Activated naive CD4-positive, alpha-beta T cell treated with anti-CD3 and anti-CD28 coated beads, Interleukin-2, amount 50 U/mL, for 16 hours (primary cell): ENCODE results near the gene FAM13C.

Experiments
- DNase-seq: peaks from one replicate; pipeline ENCODE4 v3.0.0-alpha.2; 2020

The FAM13C gene

DNA sequence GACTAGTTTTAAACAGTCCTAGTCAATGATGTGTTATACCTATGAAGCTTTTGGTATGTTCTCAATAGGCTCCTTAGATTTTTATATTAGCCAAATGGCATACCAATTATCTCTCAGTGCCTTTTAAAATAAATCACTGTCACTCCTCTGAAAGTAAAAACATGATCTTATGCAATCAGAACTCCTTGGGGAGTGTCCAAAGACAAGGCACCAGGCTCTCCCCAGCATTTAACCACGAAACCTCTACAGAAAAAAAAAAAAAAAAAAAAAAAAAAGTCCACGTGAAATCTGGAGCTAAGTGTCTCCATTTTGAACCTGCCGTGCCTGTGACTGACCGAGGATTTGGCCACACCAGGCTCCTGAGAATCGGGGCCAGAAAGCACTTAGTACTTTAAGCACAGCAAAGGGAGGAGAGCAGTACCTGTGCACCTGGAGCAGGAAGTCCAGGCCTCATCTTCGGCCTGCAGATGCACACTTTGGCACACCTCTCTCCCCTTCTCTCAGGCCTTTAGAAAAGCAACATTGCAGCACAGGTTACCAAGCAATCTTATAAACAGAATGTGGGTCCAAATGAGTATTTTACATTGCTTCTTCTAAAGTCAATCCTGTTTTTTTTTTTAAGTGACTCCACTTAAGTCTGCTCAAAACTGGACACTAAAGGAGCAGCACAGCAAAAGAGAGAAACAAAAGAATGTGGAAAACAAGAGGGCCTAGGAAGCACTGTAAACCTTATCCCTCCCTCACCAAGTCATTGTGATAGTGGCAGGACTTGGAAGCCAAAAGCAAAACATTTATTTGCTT lies 1.5 kb downstream of the FAM13C start:
- DNase-seq, result no peak

DNA sequence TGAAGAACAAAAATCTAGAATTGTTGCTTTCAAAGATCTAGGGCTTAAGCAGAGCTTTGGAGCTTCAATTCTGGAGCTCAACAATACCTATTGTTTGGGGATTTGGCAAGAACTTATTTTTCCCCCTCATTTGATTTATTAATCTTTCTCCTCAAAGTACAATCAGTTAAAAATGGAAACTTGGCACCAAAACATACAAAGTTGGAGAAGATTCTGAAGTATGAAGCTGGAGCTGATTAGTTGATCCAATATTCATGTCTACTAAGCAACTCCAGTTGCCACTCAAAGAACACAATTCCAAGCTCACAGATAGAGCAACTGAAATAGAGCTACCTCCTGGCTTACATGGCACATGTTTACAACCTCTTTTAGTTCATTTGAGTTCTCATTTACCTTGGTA lies 3.8 kb downstream of the FAM13C start:
- no peak for DNase-seq

DNA sequence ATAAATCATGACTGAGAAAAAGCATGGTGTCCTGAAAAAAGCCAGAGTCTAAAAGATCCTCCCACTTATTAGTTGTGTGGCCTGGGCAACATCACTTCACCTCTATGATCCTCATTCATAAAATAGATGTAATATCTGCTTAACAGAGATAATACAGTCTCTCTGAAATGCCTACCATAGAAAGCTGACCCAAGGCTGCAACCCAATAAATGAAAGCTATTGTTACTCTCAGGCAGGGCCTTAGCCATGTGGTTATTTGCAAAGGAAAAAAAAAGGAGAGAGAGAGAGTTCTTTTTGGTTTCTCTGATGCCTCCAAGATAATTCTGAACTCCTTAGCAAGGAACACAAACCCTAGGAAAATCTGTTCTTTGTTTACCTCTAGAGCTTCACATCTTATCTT lies 7.9 kb downstream of the FAM13C start:
- DNase-seq, result no peak

DNA sequence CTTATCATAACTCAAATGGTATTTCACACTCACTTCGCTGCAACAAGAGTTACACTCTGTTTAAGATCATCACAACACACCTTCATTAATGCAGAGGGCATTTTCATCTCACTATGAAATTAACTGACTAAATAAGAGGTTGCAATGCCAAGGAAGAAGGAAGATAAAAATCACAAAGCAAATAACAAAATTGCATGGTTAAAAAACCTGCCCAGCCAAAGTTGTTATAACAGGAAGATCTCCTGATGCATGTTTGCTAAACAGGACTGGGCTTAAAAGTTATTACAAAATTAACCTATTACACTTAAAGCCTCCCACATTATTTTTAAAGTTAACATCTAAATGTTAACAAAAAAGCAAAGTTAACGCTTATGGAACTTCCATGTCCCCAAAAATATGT lies 11.8 kb downstream of the FAM13C start:
- DNase-seq, result no peak

DNA sequence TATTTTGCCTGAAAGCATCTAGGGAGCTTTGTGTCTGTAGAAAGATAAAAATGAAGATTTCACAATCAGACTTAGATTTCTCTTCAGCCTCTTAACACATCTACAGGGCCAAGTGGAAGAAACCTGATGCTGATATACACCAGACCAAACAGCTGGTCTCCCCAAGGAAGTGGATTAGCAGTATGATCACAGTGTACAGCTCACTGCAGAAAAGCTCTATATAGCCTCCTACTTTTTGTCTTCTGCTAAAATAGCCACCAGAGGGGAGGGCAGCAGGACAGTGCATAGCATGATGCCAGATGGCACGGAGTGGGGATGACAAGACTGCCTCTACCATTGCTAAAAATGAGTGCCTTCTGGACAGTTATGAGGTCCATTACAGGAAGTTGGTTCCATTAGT lies 16.0 kb downstream of the FAM13C start:
- DNase-seq, result no peak

DNA sequence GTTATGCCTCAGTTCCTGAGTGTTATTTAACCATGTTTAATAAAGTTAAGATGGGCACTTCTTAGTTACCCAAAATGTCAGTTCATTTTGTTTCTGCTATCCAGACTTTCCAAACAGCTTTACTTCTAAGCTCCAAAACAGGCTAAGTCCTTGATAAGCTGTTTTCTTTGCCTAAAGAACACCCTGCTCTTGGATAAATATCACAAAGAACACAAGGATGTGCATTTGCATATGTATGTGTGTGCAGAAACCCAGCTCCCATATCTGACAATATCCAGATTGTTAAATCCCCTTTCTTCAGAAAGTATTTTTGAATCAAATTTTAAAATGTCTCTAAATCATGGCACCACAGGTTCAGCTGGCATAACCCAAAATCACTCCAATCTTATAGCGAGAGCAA lies 19.6 kb downstream of the FAM13C start:
- DNase-seq, result no peak

DNA sequence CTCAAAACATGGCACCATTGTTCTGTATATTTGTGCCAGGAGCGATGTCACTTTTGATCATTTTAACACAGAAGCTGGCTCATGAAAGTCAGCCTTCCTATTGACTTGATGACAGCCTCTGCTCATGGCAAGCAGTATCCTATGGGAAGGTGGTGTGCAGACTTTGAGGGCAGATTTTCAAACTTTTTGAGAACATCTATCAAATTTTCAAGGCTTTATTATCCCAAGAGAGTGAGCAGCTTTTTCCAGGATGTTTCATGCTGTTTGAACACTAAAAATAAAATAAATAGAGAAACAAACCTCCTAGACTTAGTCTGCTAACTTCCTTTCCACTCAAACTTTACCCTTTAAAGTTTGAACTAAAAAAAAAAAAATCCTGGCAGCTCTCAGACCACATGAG lies 20.3 kb downstream of the FAM13C start:
- no peak for DNase-seq

DNA sequence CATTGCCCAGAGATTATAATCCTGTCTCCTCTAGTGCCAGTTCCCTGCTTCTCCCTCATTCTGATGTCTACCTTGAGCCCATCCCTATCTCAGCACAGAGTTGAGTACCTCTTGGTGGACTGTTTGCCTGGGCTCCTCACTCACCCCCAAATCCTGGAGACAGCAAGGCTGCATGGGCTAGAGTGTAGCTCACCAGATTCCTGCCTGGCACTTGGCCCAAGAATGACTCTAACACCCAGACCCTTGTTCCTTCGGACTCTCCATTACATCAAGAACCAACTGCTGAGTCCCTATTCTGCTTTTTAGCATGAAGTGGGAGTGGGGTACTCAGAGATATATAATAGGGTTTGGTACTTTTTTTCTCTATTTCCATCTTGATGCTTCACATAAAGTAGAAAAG lies 22.1 kb downstream of the FAM13C start:
- DNase-seq, result no peak

DNA sequence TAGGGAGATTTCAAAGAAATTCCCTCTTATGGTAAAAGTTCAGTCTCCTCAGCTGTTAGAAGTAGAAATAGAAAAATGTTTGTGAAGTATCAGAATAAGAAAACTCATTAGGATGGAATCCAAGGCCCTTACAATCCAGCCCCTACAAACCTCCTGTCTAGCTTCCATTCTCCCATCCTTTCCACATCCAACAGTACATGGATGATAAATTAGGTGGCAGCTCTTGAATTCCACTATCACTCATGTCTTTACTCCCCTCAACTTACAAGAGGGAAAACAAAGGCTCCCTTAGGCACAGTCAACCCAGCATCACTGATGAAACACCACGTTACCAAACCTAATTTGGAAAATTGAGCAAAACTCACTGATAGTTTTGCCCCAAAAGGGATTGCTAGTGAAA lies 23.0 kb downstream of the FAM13C start:
- no peak for DNase-seq

DNA sequence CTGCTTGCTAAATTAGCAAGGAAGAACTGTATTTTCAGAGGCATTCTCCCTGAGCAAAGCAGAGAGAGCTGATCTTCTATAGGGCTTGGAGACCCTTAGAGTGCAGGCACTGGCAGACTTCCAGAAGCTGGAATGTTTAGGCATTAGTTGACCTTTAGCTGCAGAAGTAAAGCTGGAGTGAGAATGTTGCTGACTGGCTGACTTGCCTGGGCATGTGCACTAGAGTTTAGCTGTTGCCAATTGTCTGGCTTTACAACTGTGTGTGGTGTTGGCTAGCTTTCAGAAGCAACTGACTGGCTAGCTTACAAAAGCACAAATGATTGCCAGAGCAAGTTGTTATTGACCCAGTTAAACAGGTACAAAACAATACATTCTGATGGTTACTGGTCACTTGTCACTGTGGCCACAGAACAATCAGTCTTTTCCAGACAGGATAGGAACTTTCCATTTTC lies 25.1 kb downstream of the FAM13C start:
- no peak for DNase-seq

DNA sequence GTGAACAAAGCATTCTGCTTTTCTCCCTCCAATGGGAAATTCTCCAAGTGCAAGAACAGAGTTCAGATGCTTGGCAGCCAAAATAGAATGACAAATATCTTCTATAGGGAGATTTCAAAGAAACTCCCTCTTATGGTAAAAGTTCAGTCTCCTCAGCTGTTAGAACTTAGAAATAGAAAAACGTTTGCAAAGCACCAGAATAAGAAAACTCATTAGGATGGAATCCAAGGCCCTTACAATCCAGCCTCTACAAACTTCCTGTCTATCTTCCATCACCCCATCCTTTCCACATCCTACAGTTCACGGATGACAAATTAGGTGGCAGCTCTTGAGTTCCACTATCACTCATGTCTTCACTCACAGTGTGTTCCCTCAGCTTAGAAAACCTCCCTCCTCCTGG lies 25.7 kb downstream of the FAM13C start:
- DNase-seq, result no peak

DNA sequence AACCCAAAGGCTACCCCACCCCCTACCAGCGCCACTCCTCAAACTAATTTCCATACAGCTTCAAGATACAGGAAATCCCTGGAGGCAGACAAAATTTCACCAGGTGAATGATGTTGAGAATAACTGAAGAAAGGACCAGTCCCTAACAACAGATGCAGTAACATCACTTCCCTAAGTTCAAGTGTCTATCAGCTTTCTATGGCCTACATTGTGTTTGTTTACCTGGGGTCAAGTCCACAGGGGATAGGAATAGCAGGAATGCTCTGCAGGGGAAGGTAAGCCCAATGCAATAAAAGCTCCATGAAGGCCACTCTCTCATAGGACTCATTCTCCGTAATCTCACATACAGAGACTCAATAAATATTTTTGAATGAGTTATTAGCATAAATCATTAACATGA lies 26.9 kb downstream of the FAM13C start:
- DNase-seq, result no peak

DNA sequence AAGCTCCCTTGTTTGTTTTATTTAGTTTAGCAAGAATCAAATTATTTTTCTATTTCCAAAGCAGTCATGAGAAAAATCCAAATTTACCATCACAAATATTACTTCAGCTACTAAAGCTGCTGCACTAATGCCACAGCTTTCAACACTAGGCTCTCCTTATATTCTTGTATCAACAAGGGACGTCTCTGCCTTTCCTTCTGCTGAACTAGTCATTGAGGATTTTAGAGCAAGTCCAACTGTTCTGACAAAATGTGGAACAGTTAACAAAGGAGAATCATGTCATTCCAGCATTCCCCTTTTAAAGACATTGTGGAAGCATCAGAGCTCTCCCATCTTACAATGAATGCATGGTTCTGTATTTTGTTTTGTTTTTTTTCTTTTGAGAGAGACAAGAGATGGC lies 28.6 kb downstream of the FAM13C start:
- no peak for DNase-seq

DNA sequence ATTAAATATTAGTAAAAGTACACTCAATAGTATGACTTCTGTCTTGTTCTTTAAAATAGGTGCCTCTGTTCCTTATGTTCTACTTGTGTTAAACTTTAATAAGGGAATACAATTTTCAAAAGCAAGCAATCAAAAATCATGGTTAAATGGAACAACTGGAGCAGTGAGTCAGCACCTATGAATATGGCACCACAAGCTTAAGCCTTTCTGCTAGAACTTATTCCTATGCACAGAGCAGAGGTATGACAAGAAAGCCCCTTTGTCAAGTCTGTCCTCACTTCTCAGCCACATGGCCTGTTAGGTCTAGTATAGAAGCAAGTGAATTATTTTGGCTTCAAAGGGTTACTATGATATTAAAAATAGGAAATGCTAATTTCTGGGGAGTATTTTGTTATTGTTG lies 29.8 kb downstream of the FAM13C start:
- DNase-seq, result no peak

DNA sequence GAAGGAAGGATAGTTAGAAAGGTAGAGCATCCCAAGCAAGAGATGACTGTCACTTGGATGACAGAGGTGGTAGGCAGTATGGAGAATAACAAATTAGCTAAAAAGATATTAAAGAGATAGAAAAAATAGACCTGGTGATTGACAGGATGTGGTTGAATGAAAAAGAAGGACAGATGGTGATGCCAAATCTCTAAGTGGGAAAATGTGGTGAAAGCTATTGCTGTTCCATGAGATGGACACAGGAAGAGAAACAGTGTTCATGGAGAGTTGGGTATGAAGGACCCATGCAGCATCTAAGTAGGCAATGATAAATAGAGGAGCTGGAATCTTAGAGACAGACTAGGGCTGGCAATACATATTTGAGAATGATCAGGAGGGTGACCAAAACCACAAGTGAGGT lies 30.7 kb downstream of the FAM13C start:
- no peak for DNase-seq

DNA sequence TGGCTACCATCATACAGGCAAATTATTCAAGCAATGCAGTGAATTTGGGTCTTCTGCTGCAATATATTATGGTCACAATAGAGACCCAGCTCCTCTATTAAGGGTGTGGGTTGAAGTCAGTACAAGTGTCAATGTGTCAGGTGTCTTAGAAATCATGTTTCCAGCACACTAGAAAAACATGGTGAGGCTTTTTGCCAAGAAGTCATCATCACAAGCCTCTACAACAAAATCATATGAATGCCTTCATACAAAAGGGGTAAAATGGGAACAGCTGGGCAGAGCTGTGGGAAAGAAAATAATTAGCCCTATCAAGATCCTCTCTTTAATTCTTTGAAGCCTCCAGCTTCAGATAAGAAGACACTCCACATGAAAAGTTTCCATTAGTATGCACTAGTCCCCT lies 37.2 kb downstream of the FAM13C start:
- DNase-seq, result no peak

DNA sequence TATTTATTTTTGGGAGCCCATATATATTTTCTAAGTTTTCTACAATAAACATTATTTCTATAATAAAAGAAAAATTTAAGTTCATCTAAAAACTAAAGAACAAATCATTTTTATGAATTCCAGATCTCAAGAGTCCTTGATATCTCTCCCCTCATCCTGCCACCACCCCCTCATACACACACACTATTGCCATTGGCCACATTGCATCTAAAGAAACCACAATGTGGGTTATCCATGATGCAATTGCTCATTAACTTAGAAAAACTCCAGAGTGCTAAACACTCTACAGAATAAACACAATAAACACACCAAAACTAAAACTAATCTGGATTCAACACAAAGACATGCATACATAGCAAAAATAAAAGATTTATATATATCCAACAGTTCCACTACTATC lies 37.8 kb downstream of the FAM13C start:
- no peak for DNase-seq

DNA sequence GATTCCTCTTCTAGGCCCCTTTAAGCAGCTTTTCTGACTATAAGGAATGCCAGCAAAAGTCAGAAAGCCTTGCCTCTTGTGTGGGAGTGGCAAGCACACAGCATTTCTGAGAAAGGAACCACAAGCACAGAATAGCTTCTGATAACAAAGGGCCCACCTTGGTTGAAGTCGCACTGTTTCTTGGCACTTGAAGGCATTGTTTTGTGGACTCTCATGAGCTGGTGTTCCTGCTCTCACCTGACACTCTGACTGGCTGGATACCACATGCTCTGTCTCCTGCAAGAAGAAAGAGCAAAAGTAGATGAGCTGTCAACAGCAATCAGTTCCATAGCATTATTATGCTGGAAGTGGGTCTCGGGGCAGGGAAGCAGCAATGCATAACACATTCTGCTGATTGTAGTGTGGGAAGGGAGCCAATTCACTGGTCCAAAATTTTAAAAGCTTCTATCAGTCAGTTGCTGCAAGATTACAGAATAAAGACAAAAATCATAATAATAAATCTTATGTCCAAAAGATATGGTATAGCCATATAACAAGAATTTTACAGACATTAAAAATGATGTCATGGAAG lies 38.4 kb downstream of the FAM13C start:
- no peak for DNase-seq

DNA sequence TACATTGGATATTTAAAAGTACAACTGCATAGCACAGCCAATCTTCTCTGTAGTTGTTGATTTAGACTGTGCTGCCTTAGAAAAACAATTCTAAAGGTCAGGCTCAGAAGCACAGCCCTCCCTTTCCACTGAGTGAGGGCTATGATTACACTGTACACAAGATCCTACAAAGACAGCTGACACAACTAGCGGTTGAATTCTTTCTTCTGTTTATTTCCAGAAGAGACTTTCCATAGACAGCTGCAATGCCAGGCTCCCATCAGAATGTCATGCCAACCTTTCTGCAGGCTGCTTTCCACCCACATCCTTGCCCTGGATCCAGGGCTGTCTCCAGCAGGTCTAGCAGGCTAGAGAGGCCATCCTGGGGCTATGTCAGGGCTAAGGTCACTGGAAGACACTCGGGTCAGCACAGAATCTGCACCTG lies 39.3 kb downstream of the FAM13C start:
- no peak for DNase-seq

DNA sequence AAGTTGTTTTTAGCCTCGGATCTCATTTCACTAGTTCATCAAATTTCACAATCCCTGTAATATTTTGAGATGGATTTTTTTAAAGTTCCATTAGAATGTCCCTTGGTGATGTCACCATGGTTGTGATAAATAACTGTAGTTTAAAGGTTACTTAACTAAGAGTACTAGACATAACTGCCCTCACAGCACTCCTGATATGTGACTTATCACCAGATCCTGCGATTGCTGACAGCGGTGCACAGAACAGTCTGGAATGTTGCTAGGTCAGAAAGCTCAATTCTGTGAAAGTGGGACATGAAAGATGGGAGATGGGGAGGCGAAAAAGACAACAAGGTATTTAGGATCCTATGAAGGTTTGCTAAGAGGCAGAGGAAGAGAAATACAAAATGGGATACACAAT lies 40.2 kb downstream of the FAM13C start:
- DNase-seq, result no peak

DNA sequence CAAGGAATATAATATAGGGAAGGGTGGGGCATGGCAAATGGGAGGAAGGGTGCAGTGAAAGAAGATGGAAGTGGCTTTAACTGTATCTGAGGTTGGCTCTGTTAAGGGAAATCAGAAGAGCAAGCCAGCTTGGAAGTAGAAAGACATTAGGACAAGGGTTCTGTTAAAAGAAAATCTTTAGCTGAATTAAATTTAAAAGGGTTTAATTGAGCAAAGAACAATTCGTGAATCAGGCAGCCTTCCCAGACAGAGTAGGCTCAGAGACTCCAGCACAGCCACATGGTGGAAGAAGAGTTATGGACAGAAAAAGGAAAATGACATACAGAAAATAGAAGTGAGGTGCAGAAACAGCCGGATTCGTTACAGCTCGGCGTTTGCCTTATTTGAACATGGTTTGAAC lies 42.0 kb downstream of the FAM13C start:
- DNase-seq, result no peak

DNA sequence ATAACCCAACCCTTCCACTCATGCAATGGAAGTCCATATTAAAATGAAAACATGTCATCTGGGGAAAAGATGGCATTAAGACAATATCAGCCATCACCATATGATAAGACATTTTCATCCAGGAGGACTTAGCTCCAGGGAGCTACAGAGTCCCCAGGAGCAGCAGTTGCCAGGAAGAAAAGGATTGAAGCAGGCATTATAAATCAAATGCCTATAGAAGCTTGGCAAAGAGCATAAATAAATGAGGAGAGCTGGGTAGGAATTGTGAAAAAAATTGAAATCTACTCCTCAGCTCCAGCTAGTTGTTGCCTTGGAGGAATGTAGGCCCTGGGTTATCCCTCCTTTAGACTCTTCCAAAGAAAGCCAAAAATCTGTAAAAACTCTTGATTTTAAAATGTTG lies 42.5 kb downstream of the FAM13C start:
- no peak for DNase-seq

DNA sequence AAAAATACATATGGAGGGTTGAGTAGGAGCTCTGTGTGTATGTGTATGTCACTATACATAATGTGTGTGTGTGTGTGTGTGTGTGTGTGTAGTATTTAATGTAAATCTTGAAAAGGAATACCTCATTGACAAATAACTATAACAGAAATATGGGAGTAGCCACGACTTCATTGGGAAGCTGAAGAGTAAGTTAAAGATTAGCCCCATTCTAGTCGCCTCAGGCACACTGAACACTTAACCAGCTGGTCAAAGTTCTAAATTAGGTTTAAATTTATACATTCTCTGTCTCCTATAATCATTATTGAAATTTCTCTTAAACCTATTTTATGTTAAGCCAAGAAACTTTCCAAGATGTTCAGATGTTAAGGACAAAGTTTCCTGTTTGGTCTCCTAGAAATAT lies 45.3 kb downstream of the FAM13C start:
- DNase-seq, result no peak

DNA sequence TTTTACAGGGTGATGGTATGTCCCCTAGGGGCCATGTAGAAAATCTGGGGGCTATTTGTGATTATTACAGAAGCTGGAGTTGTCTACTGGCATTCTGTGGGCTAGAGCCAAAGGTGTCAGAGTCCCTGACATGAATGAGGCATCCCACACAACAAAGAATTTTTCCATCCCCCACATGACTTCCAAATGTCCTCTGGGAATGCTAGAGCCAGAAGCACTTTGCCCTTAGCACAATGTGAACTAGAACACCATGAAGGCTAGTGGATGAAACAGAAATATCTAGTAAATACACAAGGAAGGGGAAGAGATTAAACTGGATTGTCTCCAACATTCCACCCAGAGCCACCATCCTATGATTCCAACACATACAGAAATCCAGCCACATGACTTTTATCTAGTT lies 46.9 kb downstream of the FAM13C start:
- DNase-seq, result no peak

DNA sequence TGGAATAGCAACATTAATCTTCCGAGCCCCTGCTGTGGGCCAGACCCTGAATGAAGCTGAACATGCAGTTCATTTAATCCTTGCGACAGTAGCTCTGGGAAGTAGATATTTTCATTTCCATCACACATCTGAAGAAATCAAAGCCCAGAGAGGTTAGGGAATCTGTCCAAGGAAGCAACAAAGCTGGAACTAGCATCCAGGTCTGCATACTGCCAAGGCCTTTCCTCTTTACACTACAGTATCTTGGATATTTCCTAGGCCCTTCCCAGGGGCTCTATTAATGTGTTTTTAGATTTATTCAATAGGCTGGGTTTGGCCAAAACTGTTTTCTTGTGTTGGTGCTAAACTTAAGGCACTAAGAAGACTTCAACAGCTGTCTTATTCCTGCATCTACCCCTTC lies 48.1 kb downstream of the FAM13C start:
- no peak for DNase-seq
